GM12892 (cell line): ENCODE measurements around the gene DGKQ.

Source experiments
- POLR2A ChIP-seq: IDR thresholded peaks from 2 replicates; pipeline ENCODE4 v1.6.1; 2011; ENCODE audit warnings: low read depth, low read length, control low read depth
- POLR2AphosphoS5 ChIP-seq: IDR thresholded peaks from 2 replicates; pipeline ENCODE4 v1.6.1; 2011; ENCODE audit warnings: low read depth, low read length, control low read depth
- TAF1 ChIP-seq: IDR thresholded peaks from 2 replicates; pipeline ENCODE4 v1.6.1; 2011; ENCODE audit warnings: low read depth, mild to moderate bottlenecking, control low read depth, low read length, borderline replicate concordance

GRCh38 chr4:1000686-1001260 is 27.4 kb upstream of the DGKQ start:
- TF ChIP-seq POLR2A = no peak
- no peak for TF ChIP-seq POLR2AphosphoS5
- TF ChIP-seq TAF1 = no peak
